HEK293 (cell line): ENCODE results near the gene VEPH1.

Experiments used
- TCF7L2 ChIP-seq: IDR thresholded peaks from 2 replicates; pipeline ENCODE4 v1.6.1; 2011; ENCODE audit warnings: low read depth, mild to moderate bottlenecking, inconsistent platforms, low read length, moderate library complexity, borderline replicate concordance
- ZNF132 ChIP-seq: fragments of 450-650 bp; formaldehyde crosslinking; IDR thresholded peaks from 2 replicates; pipeline ENCODE4 v1.5.1; 2017; ENCODE audit warnings: missing biosample characterization, missing genetic modification characterization, borderline replicate concordance
- ZNF140 ChIP-seq: fragments of 450-650 bp; formaldehyde crosslinking; IDR thresholded peaks from 2 replicates; pipeline ENCODE4 v1.5.1; 2016; ENCODE audit warnings: missing biosample characterization, missing genetic modification characterization
- ZNF175 ChIP-seq: fragments of 450-650 bp; formaldehyde crosslinking; IDR thresholded peaks from 2 replicates; pipeline ENCODE4 v1.5.1; 2016; ENCODE audit warnings: missing biosample characterization, missing genetic modification characterization
- ZNF530 ChIP-seq: fragments of 450-650 bp; formaldehyde crosslinking; IDR thresholded peaks from 2 replicates; pipeline ENCODE4 v1.5.1; 2016; ENCODE audit warnings: low read depth, missing biosample characterization, missing genetic modification characterization
- ZNF561 ChIP-seq: fragments of 450-650 bp; IDR thresholded peaks from 2 replicates; pipeline ENCODE4 v1.5.1; 2018; ENCODE audit warnings: missing biosample characterization, missing genetic modification characterization, borderline replicate concordance
- TF ChIP-seq, protein P1 (sequence below): fragments of 450-650 bp; formaldehyde crosslinking; IDR thresholded peaks from 2 replicates; pipeline ENCODE4 v1.5.1; 2017; ENCODE audit warnings: missing biosample characterization, mild to moderate bottlenecking, missing genetic modification characterization, moderate library complexity
- TF ChIP-seq, protein P2 (sequence below): fragments of 450-650 bp; formaldehyde crosslinking; IDR thresholded peaks from 2 replicates; pipeline ENCODE4 v1.5.1; 2016; ENCODE audit warnings: missing biosample characterization, missing genetic modification characterization
- TF ChIP-seq, protein P3 (sequence below): sonication (generic); formaldehyde crosslinking; IDR thresholded peaks from 2 replicates; pipeline ENCODE4 v1.8.1; 2022; ENCODE audit warnings: mild to moderate bottlenecking, moderate library complexity, missing genetic modification reagents
- TF ChIP-seq, protein P4 (sequence below): fragments of 450-650 bp; formaldehyde crosslinking; IDR thresholded peaks from 2 replicates; pipeline ENCODE4 v1.5.1; 2016; ENCODE audit warnings: missing biosample characterization, missing genetic modification characterization

DNA sequence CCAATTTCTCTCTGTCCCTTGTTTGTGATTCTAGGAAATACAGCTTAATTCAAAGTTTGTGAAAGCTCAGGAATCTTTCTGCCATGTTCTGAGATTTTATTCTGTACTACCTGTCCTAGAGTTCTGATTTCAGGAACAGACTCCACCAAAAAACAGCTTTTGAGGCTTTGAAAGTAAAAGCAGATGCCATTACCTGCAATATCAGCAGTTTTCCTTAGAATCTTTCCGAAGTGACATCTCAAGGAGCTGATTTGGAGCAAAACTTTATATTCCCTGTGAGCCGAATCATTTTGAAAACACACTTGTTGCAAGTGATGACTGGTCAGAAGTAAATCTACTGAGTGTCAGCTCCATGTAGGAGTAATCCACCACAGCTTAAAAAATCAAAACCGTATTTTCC lies 284.0 kb downstream of the VEPH1 start:
- TF ChIP-seq, protein P1, sequence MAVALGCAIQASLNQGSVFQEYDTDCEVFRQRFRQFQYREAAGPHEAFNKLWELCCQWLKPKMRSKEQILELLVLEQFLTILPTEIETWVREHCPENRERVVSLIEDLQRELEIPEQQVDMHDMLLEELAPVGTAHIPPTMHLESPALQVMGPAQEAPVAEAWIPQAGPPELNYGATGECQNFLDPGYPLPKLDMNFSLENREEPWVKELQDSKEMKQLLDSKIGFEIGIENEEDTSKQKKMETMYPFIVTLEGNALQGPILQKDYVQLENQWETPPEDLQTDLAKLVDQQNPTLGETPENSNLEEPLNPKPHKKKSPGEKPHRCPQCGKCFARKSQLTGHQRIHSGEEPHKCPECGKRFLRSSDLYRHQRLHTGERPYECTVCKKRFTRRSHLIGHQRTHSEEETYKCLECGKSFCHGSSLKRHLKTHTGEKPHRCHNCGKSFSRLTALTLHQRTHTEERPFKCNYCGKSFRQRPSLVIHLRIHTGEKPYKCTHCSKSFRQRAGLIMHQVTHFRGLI (tag by site-specific recombination): no peak
- TF ChIP-seq, protein P2, sequence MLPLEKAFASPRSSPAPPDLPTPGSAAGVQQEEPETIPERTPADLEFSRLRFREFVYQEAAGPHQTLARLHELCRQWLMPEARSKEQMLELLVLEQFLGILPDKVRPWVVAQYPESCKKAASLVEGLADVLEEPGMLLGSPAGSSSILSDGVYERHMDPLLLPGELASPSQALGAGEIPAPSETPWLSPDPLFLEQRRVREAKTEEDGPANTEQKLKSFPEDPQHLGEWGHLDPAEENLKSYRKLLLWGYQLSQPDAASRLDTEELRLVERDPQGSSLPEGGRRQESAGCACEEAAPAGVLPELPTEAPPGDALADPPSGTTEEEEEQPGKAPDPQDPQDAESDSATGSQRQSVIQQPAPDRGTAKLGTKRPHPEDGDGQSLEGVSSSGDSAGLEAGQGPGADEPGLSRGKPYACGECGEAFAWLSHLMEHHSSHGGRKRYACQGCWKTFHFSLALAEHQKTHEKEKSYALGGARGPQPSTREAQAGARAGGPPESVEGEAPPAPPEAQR: no peak
- TF ChIP-seq ZNF140 (tag by site-specific recombination): no peak
- TF ChIP-seq, protein P3, sequence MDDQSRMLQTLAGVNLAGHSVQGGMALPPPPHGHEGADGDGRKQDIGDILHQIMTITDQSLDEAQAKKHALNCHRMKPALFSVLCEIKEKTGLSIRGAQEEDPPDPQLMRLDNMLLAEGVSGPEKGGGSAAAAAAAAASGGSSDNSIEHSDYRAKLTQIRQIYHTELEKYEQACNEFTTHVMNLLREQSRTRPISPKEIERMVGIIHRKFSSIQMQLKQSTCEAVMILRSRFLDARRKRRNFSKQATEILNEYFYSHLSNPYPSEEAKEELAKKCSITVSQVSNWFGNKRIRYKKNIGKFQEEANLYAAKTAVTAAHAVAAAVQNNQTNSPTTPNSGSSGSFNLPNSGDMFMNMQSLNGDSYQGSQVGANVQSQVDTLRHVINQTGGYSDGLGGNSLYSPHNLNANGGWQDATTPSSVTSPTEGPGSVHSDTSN (CRISPR knock-in tag): no peak
- no peak for TF ChIP-seq ZNF561 (tag by site-specific recombination)
- TF ChIP-seq, protein P4, sequence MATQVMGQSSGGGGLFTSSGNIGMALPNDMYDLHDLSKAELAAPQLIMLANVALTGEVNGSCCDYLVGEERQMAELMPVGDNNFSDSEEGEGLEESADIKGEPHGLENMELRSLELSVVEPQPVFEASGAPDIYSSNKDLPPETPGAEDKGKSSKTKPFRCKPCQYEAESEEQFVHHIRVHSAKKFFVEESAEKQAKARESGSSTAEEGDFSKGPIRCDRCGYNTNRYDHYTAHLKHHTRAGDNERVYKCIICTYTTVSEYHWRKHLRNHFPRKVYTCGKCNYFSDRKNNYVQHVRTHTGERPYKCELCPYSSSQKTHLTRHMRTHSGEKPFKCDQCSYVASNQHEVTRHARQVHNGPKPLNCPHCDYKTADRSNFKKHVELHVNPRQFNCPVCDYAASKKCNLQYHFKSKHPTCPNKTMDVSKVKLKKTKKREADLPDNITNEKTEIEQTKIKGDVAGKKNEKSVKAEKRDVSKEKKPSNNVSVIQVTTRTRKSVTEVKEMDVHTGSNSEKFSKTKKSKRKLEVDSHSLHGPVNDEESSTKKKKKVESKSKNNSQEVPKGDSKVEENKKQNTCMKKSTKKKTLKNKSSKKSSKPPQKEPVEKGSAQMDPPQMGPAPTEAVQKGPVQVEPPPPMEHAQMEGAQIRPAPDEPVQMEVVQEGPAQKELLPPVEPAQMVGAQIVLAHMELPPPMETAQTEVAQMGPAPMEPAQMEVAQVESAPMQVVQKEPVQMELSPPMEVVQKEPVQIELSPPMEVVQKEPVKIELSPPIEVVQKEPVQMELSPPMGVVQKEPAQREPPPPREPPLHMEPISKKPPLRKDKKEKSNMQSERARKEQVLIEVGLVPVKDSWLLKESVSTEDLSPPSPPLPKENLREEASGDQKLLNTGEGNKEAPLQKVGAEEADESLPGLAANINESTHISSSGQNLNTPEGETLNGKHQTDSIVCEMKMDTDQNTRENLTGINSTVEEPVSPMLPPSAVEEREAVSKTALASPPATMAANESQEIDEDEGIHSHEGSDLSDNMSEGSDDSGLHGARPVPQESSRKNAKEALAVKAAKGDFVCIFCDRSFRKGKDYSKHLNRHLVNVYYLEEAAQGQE: no peak
- no peak for TF ChIP-seq ZNF132 (tag by site-specific recombination)
- no peak for TF ChIP-seq ZNF530 (tag by site-specific recombination)
- TF ChIP-seq ZNF175 (tag by site-specific recombination): no peak
- TF ChIP-seq TCF7L2: no peak
